Karpas-422 (cell line): Measurements from ENCODE around the gene TBC1D16. TPM values are rescaled to one million over a fixed set of nuclear protein-coding genes. Genes with fewer than 3 reads are reported as not detected.
"Not testable (repeated sequence)": the region's sequence is repeated elsewhere in the genome, so short reads cannot be mapped to it uniquely, and the experiment has no call there.

Experiments
- DNase-seq: peaks from one replicate; pipeline ENCODE4 v3.0.0-alpha.2; 2015
- H2AFZ ChIP-seq: fragments of 200-600 bp; sonication (generic); 2 replicates; pipeline ENCODE4 v1.6.1; 2014; ENCODE audit warnings: antibody characterized with exemption, low read length, mixed read lengths
- H3K27ac ChIP-seq: fragments of 200-600 bp; sonication (generic); 2 replicates; pipeline ENCODE4 v1.5.1; 2014; ENCODE audit warnings: mild to moderate bottlenecking, low read length, moderate library complexity
- H3K27me3 ChIP-seq: fragments of 200-600 bp; sonication (generic); 2 replicates; pipeline ENCODE4 v1.6.1; 2014; ENCODE audit warnings: low read length, mixed read lengths
- H3K36me3 ChIP-seq: fragments of 200-600 bp; sonication (generic); 2 replicates; pipeline ENCODE4 v1.6.1; 2014; ENCODE audit warnings: low read length, mixed read lengths; ENCODE audit not compliant: insufficient read depth
- H3K4me1 ChIP-seq: fragments of 200-600 bp; sonication (generic); 2 replicates; pipeline ENCODE4 v1.6.1; 2014; ENCODE audit warnings: mild to moderate bottlenecking, low read length, mixed read lengths
- H3K4me2 ChIP-seq: fragments of 200-600 bp; sonication (generic); 2 replicates; pipeline ENCODE4 v1.6.1; 2014; ENCODE audit warnings: low read length, low read depth, mild to moderate bottlenecking; ENCODE audit not compliant: poor library complexity, severe bottlenecking
- H3K4me3 ChIP-seq: fragments of 200-600 bp; sonication (generic); 2 replicates; pipeline ENCODE4 v1.5.1; 2014; ENCODE audit warnings: mild to moderate bottlenecking, antibody characterized with exemption, low read length, mixed read lengths
- H3K79me2 ChIP-seq: fragments of 200-600 bp; sonication (generic); 2 replicates; pipeline ENCODE4 v1.6.1; 2014; ENCODE audit warnings: mild to moderate bottlenecking, low read length, mixed read lengths
- H3K9ac ChIP-seq: fragments of 200-600 bp; sonication (generic); 2 replicates; pipeline ENCODE4 v1.6.0; 2014; ENCODE audit warnings: low read length
- H3K9me2 ChIP-seq: fragments of 200-600 bp; sonication (generic), shearing (Covaris generic); replicated peaks from 2 replicates; pipeline ENCODE4 v1.6.0; 2014; ENCODE audit warnings: mild to moderate bottlenecking, low read length, moderate library complexity; ENCODE audit not compliant: insufficient read depth
- H3K9me3 ChIP-seq: fragments of 300-700, 200-600 bp; sonication (generic); 2 replicates; pipeline ENCODE4 v1.6.1; 2014; ENCODE audit warnings: low read length, mixed read lengths
- H4K20me1 ChIP-seq: fragments of 200-600 bp; sonication (generic); 2 replicates; pipeline ENCODE4 v1.6.1; 2014; ENCODE audit warnings: mild to moderate bottlenecking, antibody characterized with exemption, low read length, low read depth; ENCODE audit not compliant: insufficient read depth
- total RNA-seq: library from RNA; depleted of rRNA; stranded (reverse); fragments of >200 nt; shearing (Covaris generic); gene quantifications from 2 replicates; pipeline ENCODE4 v1.2.3, GENCODE V29; 2014; ENCODE audit warnings: low replicate concordance

The TBC1D16 gene
- total RNA-seq, 1 experiment from 2014 or later: 0.22 TPM

GRCh38 chr17:80046709-80047108 lies 11.0 kb upstream of the TBC1D16 start:
- H3K4me3 ChIP-seq, H4K20me1 ChIP-seq, H3K27ac ChIP-seq, H3K27me3 ChIP-seq, H3K9me3 ChIP-seq, H3K36me3 ChIP-seq, H3K4me2 ChIP-seq, H3K9ac ChIP-seq, H3K9me2 ChIP-seq, H3K4me1 ChIP-seq, DNase-seq, H3K79me2 ChIP-seq, H2AFZ ChIP-seq: not testable (repeated sequence)

DNA sequence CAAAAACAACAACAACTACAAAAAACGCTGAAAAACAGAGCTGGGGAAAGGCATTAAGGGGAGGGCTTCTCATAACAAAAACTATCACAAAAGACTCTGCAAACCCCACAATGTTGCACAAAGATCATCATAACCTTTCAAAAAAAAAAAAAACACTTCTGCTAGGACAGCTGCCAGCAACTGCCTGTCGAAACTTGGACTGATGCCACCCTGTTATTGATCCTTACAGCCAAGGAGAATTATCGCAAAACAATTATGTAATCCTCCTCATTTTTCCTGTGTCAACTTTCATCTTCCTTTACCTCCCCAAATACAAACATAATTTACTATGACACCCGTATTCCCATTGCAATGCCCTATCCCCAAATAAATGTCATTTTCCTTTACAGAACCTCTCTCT lies 10.0 kb upstream of the TBC1D16 start:
- Histone ChIP-seq H2AFZ (no peak overlapping the region), H3K4me3 (no peak overlapping the region), H3K4me2 (no peak overlapping the region), H3K9me3 (no peaks in the 10 kb centered on the region), H4K20me1 (no peaks in the 10 kb centered on the region), H3K9me2 (no peaks in the 10 kb centered on the region), H3K79me2 (no peaks in the 10 kb centered on the region), H3K27me3 (no peaks in the 10 kb centered on the region), H3K4me1 (no peaks in the 10 kb centered on the region), H3K27ac (no peak overlapping the region), H3K36me3 (no peaks in the 10 kb centered on the region), H3K9ac (no peak overlapping the region)
- DNase-seq: no peak

DNA sequence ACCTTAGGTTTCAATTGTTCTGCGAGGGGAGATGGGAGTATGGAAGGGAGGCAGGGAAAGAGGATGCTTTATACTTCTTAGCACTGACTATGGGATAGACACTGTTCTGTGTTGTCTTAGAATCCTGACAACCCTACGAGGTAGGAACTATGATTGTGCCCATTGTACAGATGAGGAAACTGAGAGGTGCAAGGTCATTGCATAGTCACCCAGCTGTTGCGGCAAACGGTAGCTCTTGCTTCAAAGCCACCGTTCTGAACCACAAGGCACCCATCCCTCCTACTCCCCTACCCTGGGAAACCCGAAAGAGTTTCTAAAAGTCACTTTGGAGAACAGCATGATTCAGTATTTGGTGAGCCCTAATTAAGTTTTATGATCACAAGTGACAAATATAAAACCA lies 8.3 kb upstream of the TBC1D16 start:
- Histone ChIP-seq H2AFZ (no peak overlapping the region), H3K4me1 (no peaks in the 10 kb centered on the region), H3K36me3 (no peaks in the 10 kb centered on the region), H3K79me2 (no peaks in the 10 kb centered on the region), H4K20me1 (no peaks in the 10 kb centered on the region), H3K4me3 (no peak overlapping the region), H3K27ac (no peak overlapping the region), H3K4me2 (no peak overlapping the region), H3K9me2 (no peaks in the 10 kb centered on the region), H3K9ac (no peak overlapping the region), H3K27me3 (no peaks in the 10 kb centered on the region), H3K9me3 (no peaks in the 10 kb centered on the region)
- DNase-seq: no peak

- peaks cover 10% of the 10 kb centered on the region for H3K4me1 ChIP-seq
- H3K27ac ChIP-seq: no peak overlapping the region
- no peaks in the 10 kb centered on the region for H3K79me2 ChIP-seq
- no peaks in the 10 kb centered on the region for H3K27me3 ChIP-seq
- H3K4me2 ChIP-seq: no peak overlapping the region
- no peaks in the 10 kb centered on the region for H4K20me1 ChIP-seq
- H3K9me3 ChIP-seq: no peaks in the 10 kb centered on the region
- no peak for DNase-seq
- no peak overlapping the region for H3K9ac ChIP-seq
- H2AFZ ChIP-seq: no peak overlapping the region
- no peaks in the 10 kb centered on the region for H3K36me3 ChIP-seq
- H3K9me2 ChIP-seq: no peaks in the 10 kb centered on the region
- no peak overlapping the region for H3K4me3 ChIP-seq
These were observed 1.2 kb upstream of the TBC1D16 start for GRCh38 chr17:80036715-80037477.

- Histone ChIP-seq H3K4me1 (peaks cover 10% of the 10 kb centered on the region), H3K27me3 (no peaks in the 10 kb centered on the region), H4K20me1 (no peaks in the 10 kb centered on the region), H3K4me2 (peak within 1 kb of the TSS; percentile 61), H3K9ac (peak within 1 kb of the TSS; percentile 64), H3K4me3 (peak within 1 kb of the TSS; percentile 59; the same call in 1 of the 2 replicates), H3K9me3 (no peaks in the 10 kb centered on the region), H3K36me3 (no peaks in the 10 kb centered on the region), H3K9me2 (no peaks in the 10 kb centered on the region), H2AFZ (peak within 1 kb of the TSS; percentile 43; the same call in 1 of the 2 replicates), H3K79me2 (no peaks in the 10 kb centered on the region), H3K27ac (no peak within 1 kb of the TSS)
- no peak for DNase-seq
These were observed 454 bp upstream of the TBC1D16 start, which contains the start of gene CCDC40 for GRCh38 chr17:80035937-80036714. CCDC40 (plus strand) TSS chr17:80036642; CDS start chr17:80036663, 21 bp downstream.

GRCh38 chr17:80034791-80035686 lies 633 bp downstream of the TBC1D16 start:
- Histone ChIP-seq H3K9ac (peak overlapping the region; percentile 41), H3K4me3 (peak overlapping the region; percentile 58; the same call in 1 of the 2 replicates), H3K79me2 (no peaks in the 10 kb centered on the region), H3K27me3 (no peaks in the 10 kb centered on the region), H2AFZ (no peak overlapping the region), H4K20me1 (no peaks in the 10 kb centered on the region), H3K9me2 (no peaks in the 10 kb centered on the region), H3K4me2 (peak overlapping the region; percentile 61), H3K9me3 (no peaks in the 10 kb centered on the region), H3K4me1 (peaks cover 10% of the 10 kb centered on the region), H3K36me3 (no peaks in the 10 kb centered on the region), H3K27ac (no peak overlapping the region)
- DNase-seq: peak; percentile 44

GRCh38 chr17:80033840-80034239 lies 1.8 kb downstream of the TBC1D16 start:
- no peaks in the 10 kb centered on the region for H3K79me2 ChIP-seq
- DNase-seq: no peak
- no peak overlapping the region for H3K4me2 ChIP-seq
- H3K4me1 ChIP-seq: peaks cover 10% of the 10 kb centered on the region
- no peaks in the 10 kb centered on the region for H3K9me3 ChIP-seq
- no peak overlapping the region for H3K9ac ChIP-seq
- H3K9me2 ChIP-seq: no peaks in the 10 kb centered on the region
- H2AFZ ChIP-seq: no peak overlapping the region
- no peaks in the 10 kb centered on the region for H3K27me3 ChIP-seq
- no peaks in the 10 kb centered on the region for H4K20me1 ChIP-seq
- H3K27ac ChIP-seq: no peak overlapping the region
- no peak overlapping the region for H3K4me3 ChIP-seq
- H3K36me3 ChIP-seq: no peaks in the 10 kb centered on the region
